HL-60/S4 (cell line): Measurements from ENCODE around the gene MAGEA1.
"Not testable (repeated sequence)": the region's sequence is repeated elsewhere in the genome, so short reads cannot be mapped to it uniquely, and the experiment has no call there.

Source experiments
- in situ Hi-C: fragments of 300-500 bp; cut with MboI; formaldehyde crosslinking; loops from 2 replicates; pipeline ENCODE4 v1.14.3; 2022; ENCODE audit warnings: low sequenced_read_pairs

MAGEA1 gene, protein sequence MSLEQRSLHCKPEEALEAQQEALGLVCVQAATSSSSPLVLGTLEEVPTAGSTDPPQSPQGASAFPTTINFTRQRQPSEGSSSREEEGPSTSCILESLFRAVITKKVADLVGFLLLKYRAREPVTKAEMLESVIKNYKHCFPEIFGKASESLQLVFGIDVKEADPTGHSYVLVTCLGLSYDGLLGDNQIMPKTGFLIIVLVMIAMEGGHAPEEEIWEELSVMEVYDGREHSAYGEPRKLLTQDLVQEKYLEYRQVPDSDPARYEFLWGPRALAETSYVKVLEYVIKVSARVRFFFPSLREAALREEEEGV

GRCh38 chrX:153179131-153179530, at the start of gene MAGEA1:
MAGEA1 (plus strand) TSS chrX:153179284; CDS start chrX:153182390, 3,106 bp downstream.
- in situ Hi-C loops, result no loop called here

- in situ Hi-C loops, result not testable (repeated sequence)
Measured at GRCh38 chrX:153132924-153133323, 46.2 kb upstream of the MAGEA1 start.

DNA sequence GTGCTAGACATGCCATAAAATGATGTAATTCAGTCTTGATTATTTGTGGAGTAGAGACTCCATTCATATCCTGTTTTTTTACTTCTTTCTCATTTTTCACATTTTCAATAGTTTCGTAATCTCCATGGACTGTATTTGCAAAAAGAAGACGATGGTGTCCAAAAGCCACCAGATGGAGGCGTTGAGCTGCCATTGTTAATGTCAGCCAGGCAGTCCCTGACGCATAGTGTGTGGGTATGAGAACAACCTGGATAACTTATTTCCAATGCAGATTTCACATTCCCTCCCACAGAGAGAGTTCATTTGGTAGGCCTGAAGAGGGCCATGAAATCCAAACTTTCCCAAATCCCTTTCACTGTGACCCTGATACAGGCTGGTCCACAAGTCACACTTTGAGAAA, 40.0 kb upstream of the MAGEA1 start:
- in situ Hi-C loops, result not testable (repeated sequence)

DNA sequence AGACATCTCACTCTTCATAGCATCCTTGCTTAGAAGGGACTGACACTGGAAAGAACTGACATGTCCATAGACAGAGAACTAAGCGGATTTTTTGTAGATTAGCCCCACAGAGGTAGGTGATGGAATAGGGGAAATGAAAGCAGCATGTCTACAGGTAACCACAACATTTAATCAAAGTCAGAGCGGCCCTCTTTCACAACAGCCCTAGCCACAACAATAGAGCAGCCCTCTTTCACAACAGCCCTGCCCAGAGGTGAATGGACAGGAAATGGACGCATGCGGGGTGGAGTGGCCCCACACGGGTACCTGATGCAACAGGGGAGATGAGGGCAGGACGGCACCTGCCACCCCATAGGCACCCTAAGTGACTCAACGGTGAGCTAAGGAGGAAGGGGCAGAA, 32.8 kb upstream of the MAGEA1 start:
- in situ Hi-C loops, result not testable (repeated sequence)

GRCh38 chrX:153153516-153153915, 25.6 kb upstream of the MAGEA1 start:
- in situ Hi-C loops, result no loop called here

GRCh38 chrX:153157450-153157849, 21.6 kb upstream of the MAGEA1 start:
- in situ Hi-C loops, result no loop called here

- in situ Hi-C loops, result no loop called here
Measured at GRCh38 chrX:153158319-153158718, 20.8 kb upstream of the MAGEA1 start.

GRCh38 chrX:153161952-153162351, 17.1 kb upstream of the MAGEA1 start:
- in situ Hi-C loops, result no loop called here

- in situ Hi-C loops, result no loop called here
Measured at GRCh38 chrX:153164733-153165132, 14.4 kb upstream of the MAGEA1 start.

DNA sequence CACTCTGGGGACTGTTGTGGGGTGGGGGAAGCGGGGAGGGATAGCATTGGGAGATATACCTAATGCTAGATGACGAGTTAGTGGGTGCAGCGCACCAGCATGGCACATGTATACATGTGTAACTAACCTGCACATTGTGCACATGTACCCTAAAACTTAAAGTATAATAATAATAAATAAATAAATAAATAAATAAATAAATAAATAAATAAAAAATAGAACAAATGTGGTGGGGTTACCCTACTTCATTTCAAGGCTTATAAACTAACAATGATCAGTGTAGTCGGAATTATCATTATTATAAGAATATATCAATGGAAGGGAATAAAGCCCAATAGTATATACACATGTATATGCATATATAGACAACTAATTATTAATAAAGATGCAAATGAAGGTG, 10.7 kb upstream of the MAGEA1 start:
- in situ Hi-C loops, result not testable (repeated sequence)

DNA sequence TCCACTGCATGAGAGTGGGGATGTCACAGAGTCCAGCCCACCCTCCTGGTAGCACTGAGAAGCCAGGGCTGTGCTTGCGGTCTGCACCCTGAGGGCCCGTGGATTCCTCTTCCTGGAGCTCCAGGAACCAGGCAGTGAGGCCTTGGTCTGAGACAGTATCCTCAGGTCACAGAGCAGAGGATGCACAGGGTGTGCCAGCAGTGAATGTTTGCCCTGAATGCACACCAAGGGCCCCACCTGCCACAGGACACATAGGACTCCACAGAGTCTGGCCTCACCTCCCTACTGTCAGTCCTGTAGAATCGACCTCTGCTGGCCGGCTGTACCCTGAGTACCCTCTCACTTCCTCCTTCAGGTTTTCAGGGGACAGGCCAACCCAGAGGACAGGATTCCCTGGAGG, 2.7 kb downstream of the MAGEA1 start:
- in situ Hi-C loops, result no loop called here

DNA sequence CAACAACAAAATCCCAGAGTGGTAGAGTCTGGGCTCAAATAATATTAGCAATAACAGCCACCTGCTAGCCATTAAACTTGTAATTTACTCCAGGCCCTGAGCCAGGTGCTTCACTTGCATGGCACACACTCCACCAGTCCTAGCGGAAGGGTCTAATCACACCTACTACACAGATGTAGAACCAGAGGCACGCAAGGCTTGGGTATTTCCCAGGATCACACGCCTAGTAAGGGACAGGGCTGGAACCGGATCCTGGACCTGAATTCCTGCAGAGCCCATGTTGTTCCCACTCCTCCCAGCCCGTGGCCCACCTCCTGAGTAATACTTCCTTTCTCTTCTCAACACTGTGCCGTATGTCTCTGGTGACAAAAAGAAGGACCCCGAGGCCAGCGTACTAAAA, 5.7 kb downstream of the MAGEA1 start:
- in situ Hi-C loops, result no loop called here

DNA sequence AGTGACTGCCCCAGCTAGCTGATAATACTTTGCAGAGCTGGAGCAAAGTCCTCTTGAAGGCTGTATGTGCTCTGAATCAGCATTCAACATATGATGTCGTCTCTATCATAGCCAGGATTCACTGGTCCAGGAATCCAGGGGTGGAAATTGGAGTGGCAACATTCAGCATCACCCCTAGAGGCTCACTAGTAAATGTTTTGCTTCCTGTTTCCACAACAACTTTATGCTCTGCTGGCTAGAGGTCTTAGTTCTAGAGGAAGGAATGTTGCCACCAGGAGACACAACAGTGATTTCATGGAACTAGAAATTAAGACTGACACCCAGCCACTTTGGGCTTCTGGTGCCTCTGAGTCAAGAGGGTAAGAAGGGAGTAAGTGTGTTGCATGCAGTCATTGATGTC, 11.3 kb downstream of the MAGEA1 start:
- in situ Hi-C loops, result no loop called here

- in situ Hi-C loops, result no loop called here
Measured at GRCh38 chrX:153200462-153200861, 21.4 kb downstream of the MAGEA1 start.

DNA sequence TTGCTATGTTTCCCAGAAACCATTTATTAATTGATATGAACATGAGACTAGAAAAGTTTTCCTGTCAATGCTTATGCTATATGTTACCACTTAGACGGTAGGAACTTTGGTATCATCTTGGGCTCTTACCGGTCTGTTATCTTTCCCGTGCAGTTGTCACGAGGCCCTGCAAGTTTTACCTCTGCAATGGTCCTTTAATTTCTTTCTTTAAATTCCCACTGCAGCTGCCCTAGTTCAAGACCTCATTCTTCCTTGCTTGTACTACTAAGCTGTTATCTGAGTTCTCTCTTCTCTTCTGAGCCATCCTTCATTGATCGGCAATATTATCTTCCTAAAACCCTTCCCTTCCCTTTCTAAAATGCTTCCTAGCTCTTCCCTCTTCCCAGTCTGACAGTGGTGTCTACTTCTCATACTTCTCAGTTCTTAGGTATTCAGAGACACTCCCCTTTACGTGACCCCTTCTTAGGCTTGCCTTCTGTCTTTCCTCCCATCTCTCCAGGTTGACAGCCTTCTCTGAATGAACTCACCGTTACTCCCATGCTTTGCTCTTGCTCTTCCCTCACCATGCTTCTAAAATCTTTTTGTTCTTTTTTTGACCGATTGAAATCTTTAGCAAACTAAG, 27.5 kb downstream of the MAGEA1 start:
- in situ Hi-C loops, result no loop called here

GRCh38 chrX:153209347-153209746, 30.3 kb downstream of the MAGEA1 start:
- in situ Hi-C loops, result no loop called here

DNA sequence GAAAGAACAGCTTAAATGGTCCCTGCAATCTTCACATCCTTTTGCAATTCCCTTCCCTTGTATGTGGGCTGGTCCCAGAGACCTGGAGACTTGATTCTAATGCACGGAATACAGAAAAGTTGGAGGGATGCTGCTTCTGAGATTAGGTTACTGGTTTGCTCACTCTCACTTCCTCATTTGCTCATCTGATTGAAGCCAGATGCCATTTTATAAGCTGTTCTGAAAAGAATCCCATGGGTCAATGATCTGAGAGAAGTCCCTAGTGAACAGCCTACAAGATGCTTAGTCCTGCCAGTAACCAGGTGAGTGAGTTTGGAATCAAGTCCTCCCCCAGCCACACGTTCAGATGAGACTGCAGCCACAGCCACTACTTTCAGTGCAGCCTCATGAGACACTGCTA, 35.9 kb downstream of the MAGEA1 start:
- in situ Hi-C loops, result no loop called here

- in situ Hi-C loops, result no loop called here
Measured at GRCh38 chrX:153216926-153217325, 37.8 kb downstream of the MAGEA1 start.

GRCh38 chrX:153225438-153226098, 46.5 kb downstream of the MAGEA1 start:
- in situ Hi-C loops, result no loop called here

DNA sequence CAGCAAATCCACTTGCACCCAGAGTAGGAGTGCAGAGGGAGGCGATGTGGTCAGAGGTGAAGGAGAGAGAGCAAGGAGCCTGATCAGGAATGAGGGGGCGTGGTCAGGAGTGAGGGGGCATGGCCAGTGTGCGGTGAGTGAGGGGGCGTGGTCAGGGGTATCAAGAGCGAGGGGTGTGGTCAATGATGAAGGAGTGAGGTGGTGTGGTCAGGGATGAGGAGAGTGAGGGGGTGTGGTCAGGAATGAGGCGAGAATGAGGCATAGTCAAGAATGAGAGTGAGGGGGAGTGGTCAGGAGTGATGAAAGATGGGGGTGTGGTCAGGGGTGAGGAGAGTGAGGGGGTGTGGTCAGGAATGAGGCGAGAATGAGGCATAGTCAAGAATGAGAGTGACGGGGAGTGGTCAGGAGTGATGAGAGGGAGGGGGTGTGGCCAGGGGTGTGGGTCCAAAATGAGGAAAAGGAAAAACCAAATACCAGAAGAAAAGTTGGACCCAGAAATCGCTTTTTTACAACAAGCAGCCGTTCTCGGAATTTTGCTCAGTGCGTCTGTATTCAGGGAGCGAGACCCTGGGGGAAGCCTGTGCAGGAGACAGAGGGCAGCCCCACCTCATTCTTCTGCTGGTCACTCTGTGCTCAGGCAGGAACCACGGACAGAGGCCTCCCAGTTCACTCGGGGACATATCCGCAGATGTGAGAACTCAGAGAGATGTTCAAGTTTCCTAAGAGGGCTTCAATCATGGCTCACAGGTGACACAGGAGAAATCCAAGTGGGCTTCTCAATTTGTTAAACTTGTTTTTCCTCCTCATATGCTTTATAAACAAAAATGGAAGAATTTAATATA, 47.5 kb downstream of the MAGEA1 start:
- in situ Hi-C loops, result no loop called here
